HEK293 (cell line): Measurements from ENCODE around the gene CTCFL.

ENCODE experiments used
- CTCF ChIA-PET: fragments of 350-600 bp; formaldehyde crosslinking; extraction: SDS; loops from one replicate; lab custom pipeline; 2021; ENCODE audit warnings: antibody characterized with exemption; lab: Yijun Ruan, JAX
- POLR2A ChIA-PET: fragments of 300-600 bp; formaldehyde crosslinking; extraction: SDS; loops from one replicate; lab custom pipeline; 2020; ENCODE audit warnings: antibody characterized with exemption, inconsistent platforms; lab: Yijun Ruan, JAX
- H3K27ac ChIP-seq: fragments of 200-500 bp; sonication (Bioruptor generic); 2 replicates; pipeline ENCODE4 v1.5.1; 2014; ENCODE audit warnings: low read depth, low read length, control low read depth, inconsistent platforms; ENCODE audit errors: extremely low read depth
- H3K36me3 ChIP-seq, 2 experiments: fragments of 200-500 bp in 1 of 2; sonication (Bioruptor generic) in 1 of 2; 1 replicate in 1 of 2; 2 replicates in 1 of 2; pipeline ENCODE4 v1.5.1; 2014 to 2017; ENCODE audit warnings: inconsistent platforms in 2 of 2, low read length in 2 of 2; ENCODE audit not compliant: control insufficient read depth in 2 of 2, insufficient read depth in 1 of 2
- H3K4me1 ChIP-seq: fragments of 200-500 bp; sonication (Bioruptor generic); 2 replicates; pipeline ENCODE4 v1.5.1; 2014; ENCODE audit warnings: mild to moderate bottlenecking, low read length, inconsistent platforms; ENCODE audit not compliant: control insufficient read depth, insufficient read depth
- H3K4me3 ChIP-seq: 2 replicates; pipeline ENCODE4 v1.5.1; 2011; ENCODE audit warnings: low read depth, mild to moderate bottlenecking, control low read depth, low read length, moderate library complexity
- H3K9me3 ChIP-seq: fragments of 200-500 bp; sonication (Bioruptor generic); 2 replicates; pipeline ENCODE4 v1.5.1; 2014; ENCODE audit warnings: low read depth, low read length, inconsistent platforms; ENCODE audit not compliant: control insufficient read depth, insufficient read depth
- GFI1B ChIP-seq: fragments of 450-650 bp; formaldehyde crosslinking; IDR thresholded peaks from 2 replicates; pipeline ENCODE4 v1.5.1; 2016; ENCODE audit warnings: missing biosample characterization, missing genetic modification characterization
- KLF10 ChIP-seq: fragments of 450-650 bp; IDR thresholded peaks from 2 replicates; pipeline ENCODE4 v1.5.1; 2018; ENCODE audit warnings: missing biosample characterization, mild to moderate bottlenecking, missing genetic modification characterization
- MZF1 ChIP-seq: fragments of 450-650 bp; formaldehyde crosslinking; IDR thresholded peaks from 2 replicates; pipeline ENCODE4 v1.5.1; 2017; ENCODE audit warnings: missing biosample characterization, missing genetic modification characterization, borderline replicate concordance
- SETDB1 ChIP-seq: IDR thresholded peaks from one replicate; pipeline ENCODE4 v1.6.1; 2017; ENCODE audit warnings: mild to moderate bottlenecking, low read length, moderate library complexity, mixed read lengths; ENCODE audit not compliant: insufficient read length
- ZBTB21 ChIP-seq: fragments of 450-650 bp; formaldehyde crosslinking; IDR thresholded peaks from 2 replicates; pipeline ENCODE4 v1.5.1; 2017; ENCODE audit warnings: missing biosample characterization, missing genetic modification characterization
- ZFP69B ChIP-seq: fragments of 450-650 bp; formaldehyde crosslinking; IDR thresholded peaks from 2 replicates; pipeline ENCODE4 v1.5.1; 2016; ENCODE audit warnings: missing biosample characterization, missing genetic modification characterization
- ZNF140 ChIP-seq: fragments of 450-650 bp; formaldehyde crosslinking; IDR thresholded peaks from 2 replicates; pipeline ENCODE4 v1.5.1; 2016; ENCODE audit warnings: missing biosample characterization, missing genetic modification characterization
- ZNF184 ChIP-seq: fragments of 450-650 bp; IDR thresholded peaks from 2 replicates; pipeline ENCODE4 v1.5.1; 2018; ENCODE audit warnings: missing biosample characterization, mild to moderate bottlenecking, missing genetic modification characterization
- ZNF302 ChIP-seq: fragments of 450-650 bp; formaldehyde crosslinking; IDR thresholded peaks from 2 replicates; pipeline ENCODE4 v1.5.1; 2016; ENCODE audit warnings: missing biosample characterization, missing genetic modification characterization, low read depth
- ZNF544 ChIP-seq: fragments of 450-650 bp; formaldehyde crosslinking; IDR thresholded peaks from 2 replicates; pipeline ENCODE4 v1.5.0; 2017; ENCODE audit warnings: missing biosample characterization, missing genetic modification characterization
- ZNF560 ChIP-seq: fragments of 450-650 bp; formaldehyde crosslinking; IDR thresholded peaks from 2 replicates; pipeline ENCODE4 v1.5.1; 2017; ENCODE audit warnings: missing biosample characterization, missing genetic modification characterization, borderline replicate concordance
- ZNF747 ChIP-seq: fragments of 450-650 bp; formaldehyde crosslinking; IDR thresholded peaks from 2 replicates; pipeline ENCODE4 v1.5.1; 2016; ENCODE audit warnings: missing biosample characterization, missing genetic modification characterization
- ZSCAN23 ChIP-seq: fragments of 450-650 bp; formaldehyde crosslinking; IDR thresholded peaks from 2 replicates; pipeline ENCODE4 v1.5.1; 2016; ENCODE audit warnings: missing biosample characterization, missing genetic modification characterization
- TF ChIP-seq, protein P1 (sequence below): fragments of 450-650 bp; formaldehyde crosslinking; IDR thresholded peaks from 2 replicates; pipeline ENCODE4 v1.5.1; 2016; ENCODE audit warnings: missing biosample characterization, missing genetic modification characterization
- TF ChIP-seq, protein P2 (sequence below): fragments of 450-650 bp; formaldehyde crosslinking; IDR thresholded peaks from 2 replicates; pipeline ENCODE4 v1.5.1; 2016; ENCODE audit warnings: missing biosample characterization, missing genetic modification characterization
- TF ChIP-seq, protein P3 (sequence below): fragments of 450-650 bp; formaldehyde crosslinking; IDR thresholded peaks from 2 replicates; pipeline ENCODE4 v1.5.1; 2016; ENCODE audit warnings: missing biosample characterization, missing genetic modification characterization
- TF ChIP-seq, protein P4 (sequence below): fragments of 450-650 bp; formaldehyde crosslinking; IDR thresholded peaks from 2 replicates; pipeline ENCODE4 v1.5.1; 2016; ENCODE audit warnings: missing biosample characterization, missing genetic modification characterization
- TF ChIP-seq, protein P5 (sequence below): fragments of 450-650 bp; formaldehyde crosslinking; IDR thresholded peaks from 2 replicates; pipeline ENCODE4 v1.5.1; 2016; ENCODE audit warnings: missing biosample characterization, missing genetic modification characterization
- TF ChIP-seq, protein P6 (sequence below): fragments of 450-650 bp; formaldehyde crosslinking; IDR thresholded peaks from 2 replicates; pipeline ENCODE4 v1.5.1; 2016; ENCODE audit warnings: missing biosample characterization, missing genetic modification characterization
- TF ChIP-seq, protein P7 (sequence below): fragments of 450-650 bp; formaldehyde crosslinking; conservative IDR thresholded peaks from 2 replicates; pipeline ENCODE4 v1.5.1; 2016; ENCODE audit warnings: low read depth, missing biosample characterization, missing genetic modification characterization

The CTCFL gene

DNA sequence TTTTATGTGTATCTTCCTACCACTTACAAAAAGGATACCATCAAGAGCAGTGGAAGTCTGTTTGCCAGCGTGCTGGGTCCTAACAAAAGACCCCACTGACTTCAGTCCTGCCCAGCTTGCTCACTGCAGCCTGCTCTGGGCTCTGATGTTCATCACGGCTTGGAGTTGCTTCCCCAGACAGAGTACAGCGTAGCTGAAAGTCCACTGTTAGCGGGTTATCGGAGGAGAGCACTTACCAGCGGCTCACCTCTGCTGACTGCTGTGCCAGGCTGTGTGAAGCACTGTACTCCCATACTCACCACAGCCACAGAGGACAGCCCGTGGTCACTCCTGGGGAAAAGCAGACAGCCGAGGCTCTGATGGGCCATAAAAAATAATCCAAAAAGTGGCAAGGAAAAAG lies 40.2 kb downstream of the CTCFL start:
- Histone ChIP-seq H3K4me1 (no peaks in the 10 kb centered on the region), H3K27ac (no peak overlapping the region), H3K4me3 (no peak overlapping the region), H3K36me3 (no peaks in the 10 kb centered on the region), H3K9me3 (no peaks in the 10 kb centered on the region)
- ChIA-PET POLR2A (no interaction called here), CTCF (no interaction called here)
- TF ChIP-seq ZBTB21 (tag by site-specific recombination) (no peak), SETDB1 (no peak), ZNF184 (no peak), GFI1B (tag by site-specific recombination) (no peak), ZNF747 (tag by site-specific recombination) (no peak), ZNF544 (tag by site-specific recombination) (no peak), KLF10 (tag by site-specific recombination) (no peak), ZFP69B (tag by site-specific recombination) (no peak), ZNF302 (tag by site-specific recombination) (no peak), ZSCAN23 (tag by site-specific recombination) (no peak), ZNF560 (no peak), MZF1 (tag by site-specific recombination) (no peak), ZNF140 (no peak)
- TF ChIP-seq, protein P1, sequence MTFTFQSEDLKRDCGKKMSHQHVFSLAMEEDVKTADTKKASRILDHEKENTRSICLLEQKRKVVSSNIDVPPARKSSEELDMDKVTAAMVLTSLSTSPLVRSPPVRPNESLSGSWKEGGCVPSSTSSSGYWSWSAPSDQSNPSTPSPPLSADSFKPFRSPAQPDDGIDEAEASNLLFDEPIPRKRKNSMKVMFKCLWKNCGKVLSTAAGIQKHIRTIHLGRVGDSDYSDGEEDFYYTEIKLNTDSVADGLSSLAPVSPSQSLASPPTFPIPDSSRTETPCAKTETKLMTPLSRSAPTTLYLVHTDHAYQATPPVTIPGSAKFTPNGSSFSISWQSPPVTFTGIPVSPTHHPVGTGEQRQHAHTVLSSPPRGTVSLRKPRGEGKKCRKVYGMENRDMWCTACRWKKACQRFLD (tag by site-specific recombination): no peak
- TF ChIP-seq, protein P2, sequence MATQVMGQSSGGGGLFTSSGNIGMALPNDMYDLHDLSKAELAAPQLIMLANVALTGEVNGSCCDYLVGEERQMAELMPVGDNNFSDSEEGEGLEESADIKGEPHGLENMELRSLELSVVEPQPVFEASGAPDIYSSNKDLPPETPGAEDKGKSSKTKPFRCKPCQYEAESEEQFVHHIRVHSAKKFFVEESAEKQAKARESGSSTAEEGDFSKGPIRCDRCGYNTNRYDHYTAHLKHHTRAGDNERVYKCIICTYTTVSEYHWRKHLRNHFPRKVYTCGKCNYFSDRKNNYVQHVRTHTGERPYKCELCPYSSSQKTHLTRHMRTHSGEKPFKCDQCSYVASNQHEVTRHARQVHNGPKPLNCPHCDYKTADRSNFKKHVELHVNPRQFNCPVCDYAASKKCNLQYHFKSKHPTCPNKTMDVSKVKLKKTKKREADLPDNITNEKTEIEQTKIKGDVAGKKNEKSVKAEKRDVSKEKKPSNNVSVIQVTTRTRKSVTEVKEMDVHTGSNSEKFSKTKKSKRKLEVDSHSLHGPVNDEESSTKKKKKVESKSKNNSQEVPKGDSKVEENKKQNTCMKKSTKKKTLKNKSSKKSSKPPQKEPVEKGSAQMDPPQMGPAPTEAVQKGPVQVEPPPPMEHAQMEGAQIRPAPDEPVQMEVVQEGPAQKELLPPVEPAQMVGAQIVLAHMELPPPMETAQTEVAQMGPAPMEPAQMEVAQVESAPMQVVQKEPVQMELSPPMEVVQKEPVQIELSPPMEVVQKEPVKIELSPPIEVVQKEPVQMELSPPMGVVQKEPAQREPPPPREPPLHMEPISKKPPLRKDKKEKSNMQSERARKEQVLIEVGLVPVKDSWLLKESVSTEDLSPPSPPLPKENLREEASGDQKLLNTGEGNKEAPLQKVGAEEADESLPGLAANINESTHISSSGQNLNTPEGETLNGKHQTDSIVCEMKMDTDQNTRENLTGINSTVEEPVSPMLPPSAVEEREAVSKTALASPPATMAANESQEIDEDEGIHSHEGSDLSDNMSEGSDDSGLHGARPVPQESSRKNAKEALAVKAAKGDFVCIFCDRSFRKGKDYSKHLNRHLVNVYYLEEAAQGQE (tag by site-specific recombination): no peak
- TF ChIP-seq, protein P3, sequence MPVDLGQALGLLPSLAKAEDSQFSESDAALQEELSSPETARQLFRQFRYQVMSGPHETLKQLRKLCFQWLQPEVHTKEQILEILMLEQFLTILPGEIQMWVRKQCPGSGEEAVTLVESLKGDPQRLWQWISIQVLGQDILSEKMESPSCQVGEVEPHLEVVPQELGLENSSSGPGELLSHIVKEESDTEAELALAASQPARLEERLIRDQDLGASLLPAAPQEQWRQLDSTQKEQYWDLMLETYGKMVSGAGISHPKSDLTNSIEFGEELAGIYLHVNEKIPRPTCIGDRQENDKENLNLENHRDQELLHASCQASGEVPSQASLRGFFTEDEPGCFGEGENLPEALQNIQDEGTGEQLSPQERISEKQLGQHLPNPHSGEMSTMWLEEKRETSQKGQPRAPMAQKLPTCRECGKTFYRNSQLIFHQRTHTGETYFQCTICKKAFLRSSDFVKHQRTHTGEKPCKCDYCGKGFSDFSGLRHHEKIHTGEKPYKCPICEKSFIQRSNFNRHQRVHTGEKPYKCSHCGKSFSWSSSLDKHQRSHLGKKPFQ: no peak
- TF ChIP-seq, protein P4, sequence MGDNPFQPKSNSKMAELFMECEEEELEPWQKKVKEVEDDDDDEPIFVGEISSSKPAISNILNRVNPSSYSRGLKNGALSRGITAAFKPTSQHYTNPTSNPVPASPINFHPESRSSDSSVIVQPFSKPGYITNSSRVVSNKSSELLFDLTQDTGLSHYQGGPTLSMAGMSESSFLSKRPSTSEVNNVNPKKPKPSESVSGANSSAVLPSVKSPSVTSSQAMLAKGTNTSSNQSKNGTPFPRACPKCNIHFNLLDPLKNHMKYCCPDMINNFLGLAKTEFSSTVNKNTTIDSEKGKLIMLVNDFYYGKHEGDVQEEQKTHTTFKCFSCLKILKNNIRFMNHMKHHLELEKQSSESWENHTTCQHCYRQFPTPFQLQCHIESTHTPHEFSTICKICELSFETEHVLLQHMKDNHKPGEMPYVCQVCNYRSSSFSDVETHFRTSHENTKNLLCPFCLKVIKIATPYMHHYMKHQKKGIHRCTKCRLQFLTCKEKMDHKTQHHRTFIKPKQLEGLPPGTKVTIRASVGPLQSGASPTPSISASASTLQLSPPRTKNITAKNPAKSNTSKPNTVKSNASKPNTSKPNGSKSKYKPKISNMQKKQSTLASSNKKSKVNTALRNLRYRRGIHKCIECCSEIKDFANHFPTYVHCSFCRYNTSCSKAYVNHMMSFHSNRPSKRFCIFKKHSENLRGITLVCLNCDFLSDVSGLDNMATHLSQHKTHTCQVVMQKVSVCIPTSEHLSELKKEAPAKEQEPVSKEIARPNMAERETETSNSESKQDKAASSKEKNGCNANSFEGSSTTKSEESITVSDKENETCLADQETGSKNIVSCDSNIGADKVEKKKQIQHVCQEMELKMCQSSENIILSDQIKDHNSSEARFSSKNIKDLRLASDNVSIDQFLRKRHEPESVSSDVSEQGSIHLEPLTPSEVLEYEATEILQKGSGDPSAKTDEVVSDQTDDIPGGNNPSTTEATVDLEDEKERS (tag by site-specific recombination): no peak
- TF ChIP-seq, protein P5, sequence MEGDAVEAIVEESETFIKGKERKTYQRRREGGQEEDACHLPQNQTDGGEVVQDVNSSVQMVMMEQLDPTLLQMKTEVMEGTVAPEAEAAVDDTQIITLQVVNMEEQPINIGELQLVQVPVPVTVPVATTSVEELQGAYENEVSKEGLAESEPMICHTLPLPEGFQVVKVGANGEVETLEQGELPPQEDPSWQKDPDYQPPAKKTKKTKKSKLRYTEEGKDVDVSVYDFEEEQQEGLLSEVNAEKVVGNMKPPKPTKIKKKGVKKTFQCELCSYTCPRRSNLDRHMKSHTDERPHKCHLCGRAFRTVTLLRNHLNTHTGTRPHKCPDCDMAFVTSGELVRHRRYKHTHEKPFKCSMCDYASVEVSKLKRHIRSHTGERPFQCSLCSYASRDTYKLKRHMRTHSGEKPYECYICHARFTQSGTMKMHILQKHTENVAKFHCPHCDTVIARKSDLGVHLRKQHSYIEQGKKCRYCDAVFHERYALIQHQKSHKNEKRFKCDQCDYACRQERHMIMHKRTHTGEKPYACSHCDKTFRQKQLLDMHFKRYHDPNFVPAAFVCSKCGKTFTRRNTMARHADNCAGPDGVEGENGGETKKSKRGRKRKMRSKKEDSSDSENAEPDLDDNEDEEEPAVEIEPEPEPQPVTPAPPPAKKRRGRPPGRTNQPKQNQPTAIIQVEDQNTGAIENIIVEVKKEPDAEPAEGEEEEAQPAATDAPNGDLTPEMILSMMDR (tag by site-specific recombination): no peak
- TF ChIP-seq, protein P6, sequence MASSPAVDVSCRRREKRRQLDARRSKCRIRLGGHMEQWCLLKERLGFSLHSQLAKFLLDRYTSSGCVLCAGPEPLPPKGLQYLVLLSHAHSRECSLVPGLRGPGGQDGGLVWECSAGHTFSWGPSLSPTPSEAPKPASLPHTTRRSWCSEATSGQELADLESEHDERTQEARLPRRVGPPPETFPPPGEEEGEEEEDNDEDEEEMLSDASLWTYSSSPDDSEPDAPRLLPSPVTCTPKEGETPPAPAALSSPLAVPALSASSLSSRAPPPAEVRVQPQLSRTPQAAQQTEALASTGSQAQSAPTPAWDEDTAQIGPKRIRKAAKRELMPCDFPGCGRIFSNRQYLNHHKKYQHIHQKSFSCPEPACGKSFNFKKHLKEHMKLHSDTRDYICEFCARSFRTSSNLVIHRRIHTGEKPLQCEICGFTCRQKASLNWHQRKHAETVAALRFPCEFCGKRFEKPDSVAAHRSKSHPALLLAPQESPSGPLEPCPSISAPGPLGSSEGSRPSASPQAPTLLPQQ (tag by site-specific recombination): no peak
- TF ChIP-seq, protein P7, sequence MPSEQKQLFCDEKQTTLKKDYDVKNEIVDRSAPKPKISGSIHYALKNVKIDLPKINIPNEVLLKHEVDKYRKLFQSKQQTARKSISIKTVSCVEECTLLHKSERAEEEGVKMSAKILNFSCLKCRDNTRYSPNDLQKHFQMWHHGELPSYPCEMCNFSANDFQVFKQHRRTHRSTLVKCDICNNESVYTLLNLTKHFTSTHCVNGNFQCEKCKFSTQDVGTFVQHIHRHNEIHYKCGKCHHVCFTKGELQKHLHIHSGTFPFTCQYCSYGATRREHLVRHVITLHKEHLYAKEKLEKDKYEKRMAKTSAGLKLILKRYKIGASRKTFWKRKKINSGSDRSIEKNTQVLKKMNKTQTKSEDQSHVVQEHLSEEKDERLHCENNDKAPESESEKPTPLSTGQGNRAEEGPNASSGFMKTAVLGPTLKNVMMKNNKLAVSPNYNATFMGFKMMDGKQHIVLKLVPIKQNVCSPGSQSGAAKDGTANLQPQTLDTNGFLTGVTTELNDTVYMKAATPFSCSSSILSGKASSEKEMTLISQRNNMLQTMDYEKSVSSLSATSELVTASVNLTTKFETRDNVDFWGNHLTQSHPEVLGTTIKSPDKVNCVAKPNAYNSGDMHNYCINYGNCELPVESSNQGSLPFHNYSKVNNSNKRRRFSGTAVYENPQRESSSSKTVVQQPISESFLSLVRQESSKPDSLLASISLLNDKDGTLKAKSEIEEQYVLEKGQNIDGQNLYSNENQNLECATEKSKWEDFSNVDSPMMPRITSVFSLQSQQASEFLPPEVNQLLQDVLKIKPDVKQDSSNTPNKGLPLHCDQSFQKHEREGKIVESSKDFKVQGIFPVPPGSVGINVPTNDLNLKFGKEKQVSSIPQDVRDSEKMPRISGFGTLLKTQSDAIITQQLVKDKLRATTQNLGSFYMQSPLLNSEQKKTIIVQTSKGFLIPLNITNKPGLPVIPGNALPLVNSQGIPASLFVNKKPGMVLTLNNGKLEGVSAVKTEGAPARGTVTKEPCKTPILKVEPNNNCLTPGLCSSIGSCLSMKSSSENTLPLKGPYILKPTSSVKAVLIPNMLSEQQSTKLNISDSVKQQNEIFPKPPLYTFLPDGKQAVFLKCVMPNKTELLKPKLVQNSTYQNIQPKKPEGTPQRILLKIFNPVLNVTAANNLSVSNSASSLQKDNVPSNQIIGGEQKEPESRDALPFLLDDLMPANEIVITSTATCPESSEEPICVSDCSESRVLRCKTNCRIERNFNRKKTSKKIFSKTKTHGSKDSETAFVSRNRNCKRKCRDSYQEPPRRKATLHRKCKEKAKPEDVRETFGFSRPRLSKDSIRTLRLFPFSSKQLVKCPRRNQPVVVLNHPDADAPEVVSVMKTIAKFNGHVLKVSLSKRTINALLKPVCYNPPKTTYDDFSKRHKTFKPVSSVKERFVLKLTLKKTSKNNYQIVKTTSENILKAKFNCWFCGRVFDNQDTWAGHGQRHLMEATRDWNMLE (tag by site-specific recombination): no peak
